Muscle layer of colon (tissue), 2 donors: ENCODE measurements around the gene TK2.

Experiments used
- H3K27ac ChIP-seq: one replicate; pipeline ENCODE4 v1.7.0; 2013; ENCODE audit warnings: low read depth, mild to moderate bottlenecking, low read length, moderate library complexity
- H3K27me3 ChIP-seq, 2 donors: one replicate each; pipeline ENCODE4 v1.7.0; 2013; ENCODE audit warnings: low read length in 2 of 2, mild to moderate bottlenecking in 2 of 2; ENCODE audit not compliant: insufficient read depth in 2 of 2, control insufficient read depth in 1 of 2
- H3K36me3 ChIP-seq: one replicate; pipeline ENCODE4 v1.7.0; 2013; ENCODE audit warnings: mild to moderate bottlenecking, low read length; ENCODE audit not compliant: insufficient read depth
- H3K4me1 ChIP-seq: one replicate; pipeline ENCODE4 v1.7.0; 2013; ENCODE audit warnings: mild to moderate bottlenecking, low read length; ENCODE audit not compliant: insufficient read depth
- H3K4me3 ChIP-seq, 2 donors: one replicate each; pipeline ENCODE4 v1.7.0; 2013; ENCODE audit warnings: low read length in 2 of 2, low read depth in 1 of 2, mild to moderate bottlenecking in 1 of 2, moderate library complexity in 1 of 2
- H3K9ac ChIP-seq: one replicate; pipeline ENCODE4 v1.7.0; 2013; ENCODE audit warnings: low read length
- H3K9me3 ChIP-seq: one replicate; pipeline ENCODE4 v1.7.0; 2013; ENCODE audit warnings: mild to moderate bottlenecking, low read length
- donor health status: abdominal sarcoma.
- donor health status: Adenocarcinoma of cecum.

Gene TK2

GRCh38 chr16:66491716-66492064 lies 58.2 kb downstream of the TK2 start:
- peaks cover 8% of the 10 kb centered on the region for H3K4me1 ChIP-seq

GRCh38 chr16:66490774-66491715 lies 58.9 kb downstream of the TK2 start:
- no peak overlapping the region for H3K9ac ChIP-seq
- H3K36me3 ChIP-seq = no peaks in the 10 kb centered on the region
- no peak overlapping the region for H3K4me3 ChIP-seq
- H3K27me3 ChIP-seq = no peaks in the 10 kb centered on the region
- H3K27ac ChIP-seq = no peak overlapping the region
- H3K9me3 ChIP-seq = no peaks in the 10 kb centered on the region
- H3K4me1 ChIP-seq = peaks cover 11% of the 10 kb centered on the region

More at GRCh38 chr16:66491716-66492064, 58.2 kb downstream of the TK2 start:
- H3K27ac ChIP-seq = no peak overlapping the region
- H3K36me3 ChIP-seq = no peaks in the 10 kb centered on the region
- H3K4me3 ChIP-seq = no peak overlapping the region
- no peaks in the 10 kb centered on the region for H3K27me3 ChIP-seq
- H3K9ac ChIP-seq = no peak overlapping the region
- no peaks in the 10 kb centered on the region for H3K9me3 ChIP-seq

GRCh38 chr16:66489818-66490217 lies 60.1 kb downstream of the TK2 start:
- H3K27ac ChIP-seq = no peak overlapping the region
- no peaks in the 10 kb centered on the region for H3K27me3 ChIP-seq
- H3K9me3 ChIP-seq = no peaks in the 10 kb centered on the region
- no peak overlapping the region for H3K9ac ChIP-seq
- H3K4me3 ChIP-seq = no peak overlapping the region
- peaks cover 3% of the 10 kb centered on the region for H3K36me3 ChIP-seq
- H3K4me1 ChIP-seq = peaks cover 11% of the 10 kb centered on the region

GRCh38 chr16:66489385-66489784 lies 60.5 kb downstream of the TK2 start:
- Histone ChIP-seq H3K36me3 (peaks cover 3% of the 10 kb centered on the region), H3K27ac (no peak overlapping the region), H3K4me1 (peaks cover 11% of the 10 kb centered on the region), H3K27me3 (no peaks in the 10 kb centered on the region), H3K9ac (no peak overlapping the region), H3K4me3 (no peak overlapping the region), H3K9me3 (no peaks in the 10 kb centered on the region)

- Histone ChIP-seq H3K27me3 (no peaks in the 10 kb centered on the region), H3K36me3 (peaks cover 3% of the 10 kb centered on the region), H3K9ac (no peak overlapping the region), H3K27ac (no peak overlapping the region), H3K9me3 (no peaks in the 10 kb centered on the region), H3K4me1 (peaks cover 11% of the 10 kb centered on the region), H3K4me3 (no peak overlapping the region)
These were observed 61.4 kb downstream of the TK2 start for GRCh38 chr16:66488505-66488904.

- H3K27ac ChIP-seq = no peak overlapping the region
- H3K9ac ChIP-seq = no peak overlapping the region
- H3K36me3 ChIP-seq = peaks cover 3% of the 10 kb centered on the region
These were observed 62.2 kb downstream of the TK2 start for GRCh38 chr16:66487580-66488275.

GRCh38 chr16:66486773-66487579 lies 62.9 kb downstream of the TK2 start:
- Histone ChIP-seq H3K4me1 (peaks cover 11% of the 10 kb centered on the region), H3K27ac (no peak overlapping the region), H3K9me3 (no peaks in the 10 kb centered on the region), H3K36me3 (peaks cover 3% of the 10 kb centered on the region), H3K4me3 (no peak overlapping the region), H3K9ac (no peak overlapping the region), H3K27me3 (no peaks in the 10 kb centered on the region)

More at GRCh38 chr16:66487580-66488275, 62.2 kb downstream of the TK2 start:
- Histone ChIP-seq H3K27me3 (no peaks in the 10 kb centered on the region), H3K4me3 (no peak overlapping the region), H3K4me1 (peaks cover 11% of the 10 kb centered on the region), H3K9me3 (no peaks in the 10 kb centered on the region)

GRCh38 chr16:66486199-66486772 lies 63.6 kb downstream of the TK2 start:
- no peak overlapping the region for H3K9ac ChIP-seq
- H3K27me3 ChIP-seq = no peaks in the 10 kb centered on the region
- no peak overlapping the region for H3K27ac ChIP-seq
- no peaks in the 10 kb centered on the region for H3K9me3 ChIP-seq
- peaks cover 11% of the 10 kb centered on the region for H3K4me1 ChIP-seq
- peaks cover 3% of the 10 kb centered on the region for H3K36me3 ChIP-seq
- no peak overlapping the region for H3K4me3 ChIP-seq

GRCh38 chr16:66485376-66485775 lies 64.5 kb downstream of the TK2 start:
- Histone ChIP-seq H3K4me1 (peaks cover 11% of the 10 kb centered on the region), H3K9ac (no peak overlapping the region), H3K9me3 (no peaks in the 10 kb centered on the region), H3K27me3 (no peaks in the 10 kb centered on the region), H3K4me3 (no peak overlapping the region), H3K36me3 (peaks cover 3% of the 10 kb centered on the region), H3K27ac (no peak overlapping the region)

GRCh38 chr16:66484453-66485213 lies 65.3 kb downstream of the TK2 start:
- Histone ChIP-seq H3K36me3 (peaks cover 3% of the 10 kb centered on the region), H3K4me1 (peaks cover 11% of the 10 kb centered on the region), H3K4me3 (no peak overlapping the region), H3K27ac (no peak overlapping the region), H3K27me3 (no peaks in the 10 kb centered on the region), H3K9me3 (no peaks in the 10 kb centered on the region), H3K9ac (no peak overlapping the region)
